CD4-positive, alpha-beta T cell (primary cell): ENCODE results near the gene DOK1. TPM values are rescaled to one million over a fixed set of nuclear protein-coding genes. Genes with fewer than 3 reads are reported as not detected.

Source experiments
- ATAC-seq: fragments of 200-7000 bp; cut with Tn5 transposase; one replicate; pipeline ENCODE4 v1.10.0; 2022; ENCODE audit warnings: mild to moderate bottlenecking; ENCODE audit not compliant: poor library complexity
- CTCF ChIA-PET: fragments of 350-600 bp; sonication (Branson Sonifier 250); formaldehyde crosslinking; loops from one replicate; lab custom pipeline; 2021; ENCODE audit warnings: antibody characterized with exemption, inconsistent platforms; lab: Charles Lee
- POLR2A ChIA-PET: fragments of 350-600 bp; sonication (Branson Sonifier 250); formaldehyde crosslinking; loops from one replicate; lab custom pipeline; 2021; ENCODE audit warnings: antibody characterized with exemption, inconsistent platforms; lab: Charles Lee
- DNase-seq, 14 experiments: peaks; one replicate each; pipeline ENCODE4 v3.0.0-alpha.2; 2013 to 2020; ENCODE audit warnings: mixed read lengths in 2 of 14
- H3K27ac ChIP-seq, 2 donors: one replicate each; pipeline versions ENCODE4 v1.5.1 to v1.7.0; 2013; ENCODE audit warnings: low read length in 2 of 2, low read depth in 1 of 2, mild to moderate bottlenecking in 1 of 2
- H3K27me3 ChIP-seq, 2 experiments: 1 replicate in 1 of 2; 2 replicates in 1 of 2; pipeline versions ENCODE4 v1.6.1 to v1.7.0; 2013; ENCODE audit warnings: low read length in 2 of 2, control low read depth in 1 of 2, mild to moderate bottlenecking in 1 of 2, moderate library complexity in 1 of 2; ENCODE audit not compliant: insufficient read depth in 2 of 2, control insufficient read depth in 1 of 2
- H3K36me3 ChIP-seq: one replicate; pipeline ENCODE4 v1.6.1; 2013; ENCODE audit warnings: low read length, control low read depth; ENCODE audit not compliant: insufficient read depth
- H3K4me1 ChIP-seq: one replicate; pipeline ENCODE4 v1.6.1; 2013; ENCODE audit warnings: low read length, control low read depth; ENCODE audit not compliant: insufficient read depth
- H3K4me3 ChIP-seq: one replicate; pipeline ENCODE4 v1.5.1; 2013; ENCODE audit warnings: mild to moderate bottlenecking, low read length, moderate library complexity
- H3K9me3 ChIP-seq, 2 experiments: 1 replicate in 1 of 2; 2 replicates in 1 of 2; pipeline versions ENCODE4 v1.6.1 to v1.7.0; 2013; ENCODE audit warnings: low read length in 2 of 2, mild to moderate bottlenecking in 2 of 2, control low read depth in 1 of 2, moderate library complexity in 1 of 2; ENCODE audit not compliant: control insufficient read depth in 1 of 2, insufficient read depth in 1 of 2
- H3K27ac Mint-ChIP-seq: one replicate; pipeline ENCODE4 v1.8.0; 2020; ENCODE audit warnings: mixed read lengths
- H3K27me3 Mint-ChIP-seq: one replicate; pipeline ENCODE4 v1.8.0; 2021; ENCODE audit warnings: mixed read lengths
- H3K36me3 Mint-ChIP-seq: one replicate; pipeline ENCODE4 v1.8.0; 2021; ENCODE audit warnings: low read depth, mixed read lengths
- H3K4me1 Mint-ChIP-seq: one replicate; pipeline ENCODE4 v1.8.0; 2021; ENCODE audit warnings: low read depth, mixed read lengths
- H3K4me3 Mint-ChIP-seq: one replicate; pipeline ENCODE4 v1.8.0; 2020; ENCODE audit warnings: mild to moderate bottlenecking, mixed read lengths
- H3K9me3 Mint-ChIP-seq: one replicate; pipeline ENCODE4 v1.8.0; 2020; ENCODE audit warnings: mixed read lengths
- intact Hi-C, 2 experiments: fragments of 100-400 bp; cut with DNase I in 1 of 2; cut with micrococcal nuclease in 1 of 2; formaldehyde crosslinking; loops; one replicate each; pipeline versions ENCODE4 v1.15.1 to v1.9.0; 2023 to 2025; cut with DNase I, micrococcal nuclease
- total RNA-seq, 174 experiments: library from RNA in 2 of 174; stranded (reverse) in 2 of 174; gene quantifications; one replicate each; pipeline ENCODE4 v1.2.3 and lab custom pipeline; 2021 to 2026
- TF ChIP-seq, protein P1 (sequence below): fragments of 200-600 bp; IDR thresholded peaks from one replicate; pipeline ENCODE4 v1.8.0; 2022; ENCODE audit warnings: antibody characterized with exemption, mild to moderate bottlenecking

Gene DOK1
- total RNA-seq, 2 experiments from 2014 or later = 3.4 to 6.0 TPM

DNA sequence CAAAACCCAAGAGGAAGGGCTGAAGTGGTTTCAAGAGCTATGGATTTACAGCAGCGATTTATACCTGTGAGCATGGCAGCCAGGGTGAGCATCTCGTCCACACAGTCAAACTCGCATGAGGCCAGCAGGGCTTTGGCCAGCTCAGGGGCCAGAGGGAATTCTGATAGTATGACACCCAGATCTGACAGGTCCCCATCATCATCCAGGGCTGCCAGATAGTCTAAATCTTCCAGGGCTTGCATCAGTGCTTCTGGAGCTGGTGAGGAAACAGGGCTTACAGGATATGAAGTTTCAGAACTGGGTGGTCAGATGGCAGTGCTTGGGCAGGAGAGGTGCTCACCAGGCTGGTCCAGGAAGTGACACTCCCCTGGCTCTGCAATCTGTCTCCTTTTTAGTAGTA, 32.0 kb upstream of the DOK1 start:
- Mint-ChIP-seq H3K9me3 (no peaks in the 10 kb centered on the region), H3K4me1 (peaks cover 6% of the 10 kb centered on the region), H3K36me3 (peaks cover 25% of the 10 kb centered on the region), H3K27me3 (peaks cover 51% of the 10 kb centered on the region), H3K4me3 (no peak overlapping the region), H3K27ac (no peak overlapping the region)
- TF ChIP-seq, protein P1, sequence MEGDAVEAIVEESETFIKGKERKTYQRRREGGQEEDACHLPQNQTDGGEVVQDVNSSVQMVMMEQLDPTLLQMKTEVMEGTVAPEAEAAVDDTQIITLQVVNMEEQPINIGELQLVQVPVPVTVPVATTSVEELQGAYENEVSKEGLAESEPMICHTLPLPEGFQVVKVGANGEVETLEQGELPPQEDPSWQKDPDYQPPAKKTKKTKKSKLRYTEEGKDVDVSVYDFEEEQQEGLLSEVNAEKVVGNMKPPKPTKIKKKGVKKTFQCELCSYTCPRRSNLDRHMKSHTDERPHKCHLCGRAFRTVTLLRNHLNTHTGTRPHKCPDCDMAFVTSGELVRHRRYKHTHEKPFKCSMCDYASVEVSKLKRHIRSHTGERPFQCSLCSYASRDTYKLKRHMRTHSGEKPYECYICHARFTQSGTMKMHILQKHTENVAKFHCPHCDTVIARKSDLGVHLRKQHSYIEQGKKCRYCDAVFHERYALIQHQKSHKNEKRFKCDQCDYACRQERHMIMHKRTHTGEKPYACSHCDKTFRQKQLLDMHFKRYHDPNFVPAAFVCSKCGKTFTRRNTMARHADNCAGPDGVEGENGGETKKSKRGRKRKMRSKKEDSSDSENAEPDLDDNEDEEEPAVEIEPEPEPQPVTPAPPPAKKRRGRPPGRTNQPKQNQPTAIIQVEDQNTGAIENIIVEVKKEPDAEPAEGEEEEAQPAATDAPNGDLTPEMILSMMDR = no peak
- DNase-seq (no peak), ATAC-seq (no peak)
- Histone ChIP-seq H3K4me3 (no peak overlapping the region), H3K36me3 (peaks cover 19% of the 10 kb centered on the region), H3K4me1 (peaks cover 5% of the 10 kb centered on the region), H3K27ac (no peak overlapping the region), H3K9me3 (peaks cover 0 to 6% of the 10 kb centered on the region in 2 experiments), H3K27me3 (peaks cover 29 to 33% of the 10 kb centered on the region in 2 experiments)
- ChIA-PET POLR2A (no interaction called here), CTCF (no interaction called here)
- intact Hi-C loops = no loop called here

DNA sequence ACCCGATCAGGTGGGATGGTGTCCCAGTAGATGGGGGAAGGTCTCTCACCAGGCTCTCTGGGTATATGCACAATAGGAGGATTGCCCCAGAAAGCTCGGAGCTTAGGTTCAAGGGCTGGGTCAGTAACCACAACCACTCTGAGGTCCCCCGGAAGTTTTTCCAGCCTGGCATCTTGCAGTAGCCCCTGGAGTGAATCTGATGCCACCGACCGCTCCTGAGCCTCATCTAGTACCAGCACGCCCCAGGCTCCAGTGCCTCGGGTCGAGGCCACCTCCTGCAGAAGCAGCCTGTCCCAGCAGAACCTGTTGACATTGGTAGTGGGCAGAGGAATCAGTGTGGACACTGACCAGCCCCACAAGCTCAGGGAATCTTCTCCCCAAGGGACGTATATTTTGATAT, 30.5 kb upstream of the DOK1 start:
- Mint-ChIP-seq H3K9me3 (no peaks in the 10 kb centered on the region), H3K4me1 (peaks cover 21% of the 10 kb centered on the region), H3K27me3 (peaks cover 36% of the 10 kb centered on the region), H3K27ac (no peak overlapping the region), H3K36me3 (peaks cover 40% of the 10 kb centered on the region), H3K4me3 (no peak overlapping the region)
- ChIA-PET POLR2A (interaction anchor here (0.9 kb wide), 1 partner anchor 17 kb away, joined by 3 read pairs; the partner anchor contains the start of gene PCGF1), CTCF (interaction anchor here (1.0 kb wide), 1 partner anchor 41 kb away, joined by 3 read pairs; the partner anchor contains the start of genes CCDC142 and TTC31)
- no peak overlapping the region for H3K4me3 ChIP-seq
- peaks cover 0 to 6% of the 10 kb centered on the region in 2 experiments for H3K9me3 ChIP-seq
- peaks cover 29% of the 10 kb centered on the region for H3K36me3 ChIP-seq
- peaks cover 15% of the 10 kb centered on the region for H3K4me1 ChIP-seq
- intact Hi-C loops = no loop called here
- H3K27ac ChIP-seq = no peak overlapping the region
- ATAC-seq (no peak), DNase-seq (no peak)
- TF ChIP-seq, protein P1 = no peak
- peaks cover 16 to 18% of the 10 kb centered on the region in 2 experiments for H3K27me3 ChIP-seq

DNA sequence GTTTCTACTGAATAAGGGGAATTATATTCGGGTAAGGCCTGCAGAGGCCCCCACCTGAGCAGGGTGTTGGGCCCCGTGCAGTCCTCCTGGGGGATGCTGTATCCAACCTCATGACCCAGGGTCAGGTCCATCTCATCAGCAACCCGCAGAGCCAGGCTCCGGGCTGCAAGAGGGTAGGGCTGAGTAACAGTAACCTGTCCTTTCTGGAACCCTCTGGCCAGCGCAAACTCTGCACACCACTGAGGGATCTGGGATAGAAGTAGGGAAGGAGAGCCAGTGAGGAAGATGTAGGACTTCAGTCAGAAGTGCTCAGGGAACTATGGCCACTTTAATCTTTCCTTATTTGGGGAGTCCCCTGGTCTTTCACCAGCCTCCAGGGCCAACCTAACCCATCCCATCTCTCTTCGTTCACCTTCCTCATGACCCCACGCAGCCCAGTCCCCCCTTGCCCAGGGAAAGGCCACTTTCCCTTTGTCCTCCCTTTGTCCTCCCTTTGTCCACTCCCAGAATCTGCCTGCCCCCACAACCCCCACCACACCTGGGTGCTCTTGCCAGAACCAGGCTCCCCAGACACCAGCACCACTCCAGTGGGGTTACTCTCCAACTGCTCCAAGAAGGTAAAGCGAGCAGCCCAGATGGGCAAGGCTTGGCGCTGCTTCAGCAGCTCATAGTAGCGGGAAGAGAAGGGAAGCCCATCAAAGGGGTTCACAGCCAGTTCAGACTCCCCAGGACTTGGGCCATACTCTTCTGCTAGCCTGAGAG, 29.4 kb upstream of the DOK1 start:
- H3K9me3 ChIP-seq = peaks cover 0 to 6% of the 10 kb centered on the region in 2 experiments
- DNase-seq (no peak), ATAC-seq (no peak)
- peaks cover 7% of the 10 kb centered on the region in 2 experiments for H3K27me3 ChIP-seq
- ChIA-PET POLR2A (interaction anchor here (1.9 kb wide), 1 partner anchor 9 kb away, joined by 5 read pairs; no protein-coding TSS in a partner anchor), CTCF (no interaction called here)
- TF ChIP-seq, protein P1 = no peak
- no peaks in the 10 kb centered on the region for H3K9me3 Mint-ChIP-seq
- intact Hi-C loops = no loop called here
- H3K36me3 ChIP-seq = peaks cover 29% of the 10 kb centered on the region
- no peak overlapping the region for H3K27ac Mint-ChIP-seq
- H3K4me1 Mint-ChIP-seq = peaks cover 22% of the 10 kb centered on the region
- peaks cover 18% of the 10 kb centered on the region for H3K4me1 ChIP-seq
- peaks cover 44% of the 10 kb centered on the region for H3K36me3 Mint-ChIP-seq
- no peak overlapping the region for H3K27ac ChIP-seq
- peaks cover 25% of the 10 kb centered on the region for H3K27me3 Mint-ChIP-seq
- no peak overlapping the region for H3K4me3 ChIP-seq
- H3K4me3 Mint-ChIP-seq = no peak overlapping the region
